ENCODE data around the gene ACTR10.

ACTR10 gene

DNA sequence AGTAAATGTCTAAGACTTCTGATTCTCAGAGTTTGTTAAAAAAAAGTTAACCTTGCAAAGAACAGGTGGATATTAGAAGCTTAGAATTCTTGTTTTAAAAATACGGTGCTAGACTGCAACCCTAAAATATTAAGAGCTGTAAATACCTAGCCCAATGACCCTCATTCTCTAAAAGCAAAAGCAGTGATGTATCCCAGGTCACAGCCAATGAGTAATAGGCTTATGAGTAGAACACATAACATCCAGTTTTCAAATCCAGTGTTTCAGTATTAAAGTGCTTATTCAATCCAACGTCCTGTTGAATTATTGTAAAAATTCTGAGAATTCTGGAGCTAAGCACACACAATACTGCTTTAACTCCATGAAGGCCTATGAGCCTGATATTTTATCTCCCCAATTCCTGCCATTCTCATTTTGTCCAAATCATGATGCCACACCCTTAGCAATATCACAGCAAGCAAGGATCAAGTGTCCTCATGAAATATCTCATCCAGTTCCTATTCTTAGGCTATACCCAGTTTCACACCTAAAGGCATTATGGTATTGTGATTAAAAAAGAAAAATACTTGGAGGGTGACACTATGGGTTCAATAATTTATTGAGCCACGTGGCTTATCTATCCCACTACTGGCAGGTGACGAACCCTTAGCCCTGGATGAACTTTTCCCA is 83.1 kb downstream of the ACTR10 start:
- DNase-seq = no peak

DNA sequence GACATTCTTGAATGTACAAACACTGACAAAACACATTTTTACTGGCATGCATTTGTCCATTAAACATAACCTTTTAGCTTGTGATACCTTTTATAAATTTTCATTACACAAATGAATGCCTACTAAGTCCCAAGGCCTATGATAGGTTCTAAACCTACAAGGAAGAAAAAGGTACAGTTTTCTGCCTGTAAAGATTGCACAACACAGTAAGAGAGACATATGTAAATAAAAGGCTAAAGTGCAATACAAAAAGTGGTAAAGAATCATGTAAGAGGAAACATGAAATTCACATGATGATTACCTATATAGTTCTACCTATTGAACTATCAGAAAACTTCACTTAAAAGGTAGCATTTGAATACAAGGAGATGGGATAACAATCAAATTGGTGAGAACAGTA is 83.8 kb downstream of the ACTR10 start:
- DNase-seq = no peak

DNA sequence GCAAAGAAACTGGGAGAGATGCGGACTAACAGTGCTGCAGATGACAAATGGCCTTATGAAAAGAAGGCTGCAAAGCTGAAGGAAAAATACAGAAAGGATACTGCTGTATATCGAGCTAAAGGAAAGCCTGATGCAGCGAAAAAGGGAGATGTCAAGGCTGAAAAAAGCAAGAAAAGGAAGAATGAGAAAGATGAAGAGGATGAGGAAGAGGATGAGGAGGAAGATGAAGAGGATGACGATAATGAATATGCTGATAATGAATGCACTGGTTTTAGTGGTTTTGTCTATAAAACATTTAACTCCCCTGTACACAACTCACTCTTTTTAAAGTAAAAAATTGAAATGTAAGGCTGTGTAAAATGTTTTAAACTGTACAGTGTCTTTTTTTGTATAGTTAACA is 85.2 kb downstream of the ACTR10 start:
- no peak for DNase-seq
